GM18907 (cell line): ENCODE data around the gene RPTOR.

Experiments
- ATAC-seq: cut with Tn5 transposase; IDR thresholded peaks from one replicate; pipeline ENCODE4 v1.9.1; 2021; ENCODE audit warnings: mild to moderate bottlenecking, moderate library complexity; ENCODE audit not compliant: unreplicated experiment

RPTOR gene

DNA sequence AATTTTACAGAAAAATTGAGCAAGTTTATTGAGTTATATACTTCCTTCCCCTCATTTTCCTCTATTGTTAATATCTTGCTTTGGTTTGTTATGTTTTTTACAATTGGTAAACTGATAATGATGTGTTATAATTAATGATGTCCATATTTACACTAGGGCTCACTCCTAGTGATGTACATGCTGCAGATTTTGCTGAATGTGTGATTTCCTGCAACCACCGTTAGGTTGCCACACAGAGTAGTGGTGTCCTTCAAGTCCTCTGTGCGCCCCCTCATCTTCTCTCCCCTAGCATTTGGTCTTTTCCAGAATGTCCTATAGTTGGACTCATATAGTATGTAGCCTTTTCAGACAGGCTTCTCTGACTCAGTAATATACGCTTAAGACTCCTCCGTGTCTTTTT is 167.5 kb downstream of the RPTOR start:
- ATAC-seq: no peak

DNA sequence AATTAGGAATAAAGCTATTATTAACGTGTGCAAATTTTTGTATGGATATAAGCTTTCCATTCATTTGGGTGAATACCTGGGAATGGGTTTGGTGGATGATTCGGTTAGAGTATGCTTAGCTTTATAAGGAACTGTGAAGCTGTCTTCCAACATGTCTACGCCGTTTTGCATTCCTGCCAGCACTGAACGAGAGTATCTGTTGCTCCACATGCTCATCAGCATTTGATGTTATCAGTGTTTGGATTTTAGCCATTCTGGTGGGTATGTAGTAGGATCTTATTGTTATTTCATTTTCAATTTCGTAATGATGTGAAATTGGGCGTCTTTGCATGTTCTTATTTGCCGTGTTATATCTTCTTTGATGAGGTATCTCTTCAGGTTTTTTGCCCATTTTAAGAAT is 168.0 kb downstream of the RPTOR start:
- ATAC-seq: no peak

GRCh38 chr17:80716986-80717719 is 172.5 kb downstream of the RPTOR start:
- no peak for ATAC-seq

DNA sequence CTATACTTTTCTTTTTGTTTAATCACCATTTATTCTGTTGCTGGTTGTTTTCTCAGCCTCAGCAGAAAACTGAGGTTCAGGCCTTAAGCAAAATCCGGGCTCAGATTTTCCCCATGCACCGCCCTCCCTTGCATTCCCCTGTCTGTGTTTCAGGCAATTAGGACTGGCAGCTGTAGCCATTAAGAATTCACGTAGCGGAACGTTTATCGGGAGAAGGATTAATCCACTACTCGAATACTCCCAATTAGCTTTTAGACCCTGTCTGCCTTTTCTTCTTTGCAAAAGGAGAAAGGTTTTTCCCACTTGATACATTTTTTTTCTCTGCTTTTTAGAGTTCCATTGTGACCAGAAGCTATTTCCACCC is 173.1 kb downstream of the RPTOR start:
- no peak for ATAC-seq

GRCh38 chr17:80718428-80718827 is 173.8 kb downstream of the RPTOR start:
- no peak for ATAC-seq

GRCh38 chr17:80719449-80719848 is 174.8 kb downstream of the RPTOR start:
- no peak for ATAC-seq

- no peak for ATAC-seq
Measured at GRCh38 chr17:80720610-80721577, 176.3 kb downstream of the RPTOR start.

GRCh38 chr17:80722661-80723060 is 178.0 kb downstream of the RPTOR start:
- no peak for ATAC-seq

GRCh38 chr17:80724775-80725266 is 180.2 kb downstream of the RPTOR start:
- no peak for ATAC-seq

DNA sequence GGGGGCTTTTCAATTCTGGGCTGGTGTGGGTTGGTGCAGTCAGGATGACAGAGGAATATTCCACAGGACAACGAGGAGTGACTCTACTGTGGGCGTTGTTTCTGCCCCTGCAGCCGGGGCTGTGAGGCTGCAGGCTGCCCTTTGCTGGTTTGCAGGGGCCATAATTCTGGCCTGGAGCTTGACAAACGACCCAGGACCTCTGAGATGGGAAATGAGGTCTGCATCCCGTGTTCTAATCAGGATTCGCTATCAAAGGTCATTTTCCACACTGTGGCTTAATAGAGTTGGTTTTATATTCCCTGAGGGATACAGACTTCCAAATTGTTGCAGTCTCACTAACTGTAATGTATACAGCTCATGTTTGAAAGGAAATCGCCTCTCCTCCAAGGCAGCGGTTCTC is 180.9 kb downstream of the RPTOR start:
- no peak for ATAC-seq

GRCh38 chr17:80726558-80727408 is 182.1 kb downstream of the RPTOR start:
- no peak for ATAC-seq

GRCh38 chr17:80727409-80727755 is 182.7 kb downstream of the RPTOR start:
- no peak for ATAC-seq

DNA sequence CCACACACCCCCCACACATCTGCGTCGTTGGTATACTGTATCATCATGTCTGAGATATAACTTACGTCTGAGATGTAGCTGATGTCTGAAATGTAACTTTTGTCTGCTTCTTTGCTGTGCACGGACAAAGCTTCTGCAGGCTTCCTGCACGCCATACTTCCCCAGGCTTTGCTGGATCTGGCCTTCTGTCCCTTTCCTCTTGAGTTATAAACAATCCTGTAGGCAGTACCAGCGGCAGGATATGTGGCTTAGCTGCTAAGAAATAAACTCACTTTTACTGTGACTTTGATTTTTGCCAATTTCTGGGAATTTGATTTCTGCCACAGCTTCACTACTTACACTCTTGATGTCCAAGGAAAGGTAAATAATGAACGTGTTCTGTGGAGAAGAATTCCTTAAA is 184.4 kb downstream of the RPTOR start:
- ATAC-seq: no peak

GRCh38 chr17:80729761-80730160 is 185.1 kb downstream of the RPTOR start:
- ATAC-seq: no peak

- ATAC-seq: no peak
Measured at GRCh38 chr17:80730739-80731138, 186.1 kb downstream of the RPTOR start.

- ATAC-seq: no peak
Measured at GRCh38 chr17:80731323-80731722, 186.7 kb downstream of the RPTOR start.

GRCh38 chr17:80732268-80732667 is 187.6 kb downstream of the RPTOR start:
- no peak for ATAC-seq

DNA sequence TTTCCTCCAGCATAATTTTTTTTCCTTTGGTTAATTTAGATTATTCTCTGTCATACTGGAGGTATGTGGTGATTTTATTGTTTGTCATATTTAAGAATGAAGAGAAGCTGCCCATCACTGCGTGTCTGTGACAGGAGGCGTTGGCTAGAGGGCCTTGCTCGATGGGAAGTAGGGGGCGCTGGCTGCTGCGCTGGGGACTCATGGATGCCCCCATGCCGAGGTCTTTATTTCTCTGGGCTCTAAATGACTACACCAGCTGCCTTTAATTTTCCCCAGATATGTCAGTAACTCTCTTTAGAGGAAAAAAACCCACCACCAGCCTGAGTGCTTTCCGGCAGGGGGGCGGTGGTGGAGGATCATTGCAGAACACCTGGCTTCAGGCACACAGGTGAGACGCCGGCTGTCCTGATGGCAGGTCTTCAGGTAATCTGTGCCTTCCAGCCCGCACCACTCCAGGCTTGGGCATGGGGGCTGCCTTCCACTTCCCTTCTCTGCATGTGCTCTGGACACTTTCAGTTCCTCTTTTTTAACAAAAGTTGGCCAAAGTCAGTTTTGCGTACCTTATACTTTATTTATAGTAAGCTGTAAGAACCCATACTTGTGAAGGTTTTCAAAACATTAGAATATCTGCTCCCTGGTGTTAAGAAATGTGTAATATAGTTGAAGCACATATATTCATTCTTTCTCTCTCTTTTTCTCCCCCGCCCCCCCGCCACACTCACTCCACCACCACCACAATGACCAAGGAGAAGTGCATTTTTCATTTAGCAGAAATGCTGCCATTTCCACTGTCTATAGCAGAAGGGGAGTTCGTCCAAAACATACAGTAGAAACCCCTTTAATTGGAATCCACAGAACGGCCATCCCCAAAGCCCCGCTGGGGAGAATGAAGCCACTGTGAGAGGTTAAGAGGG is 192.7 kb downstream of the RPTOR start:
- ATAC-seq: peak; percentile 76

- no peak for ATAC-seq
Measured at GRCh38 chr17:80738020-80738808, 193.6 kb downstream of the RPTOR start.
